CD1c-positive myeloid dendritic cell (primary cell): ENCODE results near the gene ANKFY1.
A peak's percentile ranks its signal among the peaks of the same experiment; 100 is the strongest.
"Not testable (repeated sequence)": the region's sequence is repeated elsewhere in the genome, so short reads cannot be mapped to it uniquely, and the experiment has no call there.

Experiments
- DNase-seq: peaks from one replicate; pipeline ENCODE4 v3.0.0-alpha.2; 2016; ENCODE audit errors: extremely low spot score

Gene ANKFY1

GRCh38 chr17:4256952-4257351 is 6.8 kb downstream of the ANKFY1 start:
- DNase-seq: no peak

DNA sequence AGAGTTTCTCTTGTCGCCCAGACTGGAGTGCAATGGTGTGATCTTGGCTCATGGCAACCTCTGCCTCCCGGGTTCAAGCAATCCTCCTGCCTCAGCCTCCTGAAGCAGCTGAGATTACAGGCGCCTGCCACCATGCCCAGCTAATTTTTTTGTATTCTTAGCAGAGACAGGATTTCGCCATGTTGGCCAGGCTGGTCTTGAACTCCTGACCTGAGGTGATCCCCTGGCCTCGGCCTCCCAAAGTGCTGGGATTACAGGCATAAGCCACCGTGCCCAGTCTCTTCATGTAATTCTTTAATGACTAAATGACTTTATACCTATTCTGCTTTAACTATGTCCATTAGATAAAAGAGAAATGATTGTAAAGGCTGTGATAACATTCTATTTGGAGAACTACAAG is 8.5 kb downstream of the ANKFY1 start:
- DNase-seq: not testable (repeated sequence)

- DNase-seq: no peak
Observed at GRCh38 chr17:4250887-4251286, 12.9 kb downstream of the ANKFY1 start.

DNA sequence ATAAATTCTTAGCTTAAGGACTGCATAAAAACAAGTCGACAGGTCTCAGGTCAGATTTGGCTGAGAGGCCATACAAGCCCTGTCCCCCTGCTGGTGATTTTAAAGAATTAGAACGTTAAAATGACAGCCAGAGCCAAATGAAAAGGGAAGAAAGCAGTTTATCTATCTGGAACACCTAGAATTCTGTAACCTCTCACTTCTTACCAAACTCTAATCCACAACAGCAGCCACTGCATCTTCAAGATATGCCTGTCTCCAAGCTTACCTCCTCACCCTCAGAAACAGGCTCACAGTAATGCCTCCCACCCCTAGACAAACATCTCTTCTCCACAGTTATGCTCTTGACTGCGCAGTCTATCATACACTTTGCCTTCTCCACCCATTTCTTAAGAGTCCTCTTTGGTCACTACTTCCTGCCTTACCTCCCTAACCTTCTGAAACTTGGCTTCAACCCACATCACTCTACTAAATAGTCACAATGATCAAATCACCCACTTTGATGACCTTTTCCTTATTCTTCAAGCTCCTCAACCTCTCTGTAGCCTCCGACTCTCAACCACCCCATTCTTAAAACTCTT is 14.2 kb downstream of the ANKFY1 start:
- DNase-seq: peak; percentile 63

DNA sequence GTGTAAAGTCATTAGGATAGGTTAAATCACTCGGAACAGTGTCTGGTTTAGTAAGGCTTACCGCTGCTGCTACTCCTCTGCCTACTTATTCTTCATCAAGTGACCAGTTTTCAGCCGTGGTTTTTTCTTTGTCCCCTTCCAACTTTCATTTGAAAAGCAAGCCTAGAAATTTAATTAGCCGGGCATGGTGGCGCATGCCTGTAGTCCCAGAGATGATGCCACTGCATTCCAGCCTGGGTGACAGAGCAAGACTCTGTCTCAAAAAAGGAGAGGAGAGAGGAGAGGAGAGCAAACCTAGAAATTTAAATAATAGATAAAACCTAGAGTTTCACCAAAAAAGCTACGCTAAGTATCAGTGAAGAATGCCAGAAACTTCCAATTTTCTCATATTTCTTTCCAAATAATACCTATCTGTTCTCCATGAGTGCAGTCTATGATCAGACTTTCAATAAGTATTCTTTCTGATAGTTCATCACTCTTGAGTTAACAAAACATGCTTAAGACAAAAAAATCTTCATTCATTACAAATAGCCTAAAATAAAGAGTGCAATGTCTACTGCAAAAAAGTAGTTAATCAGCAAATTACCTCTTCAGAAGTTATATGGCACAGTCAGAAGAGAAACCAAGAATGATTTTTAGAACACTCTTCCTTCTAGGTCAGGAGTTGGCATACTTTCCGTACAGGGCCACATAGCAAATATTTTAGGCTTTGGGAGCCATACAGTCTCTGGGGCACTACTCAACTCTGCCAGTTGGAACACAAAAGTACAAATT is 15.1 kb downstream of the ANKFY1 start:
- DNase-seq: no peak

- DNase-seq: no peak
Observed at GRCh38 chr17:4247971-4248388, 15.8 kb downstream of the ANKFY1 start.

GRCh38 chr17:4247361-4247970 is 16.3 kb downstream of the ANKFY1 start:
- no peak for DNase-seq

DNA sequence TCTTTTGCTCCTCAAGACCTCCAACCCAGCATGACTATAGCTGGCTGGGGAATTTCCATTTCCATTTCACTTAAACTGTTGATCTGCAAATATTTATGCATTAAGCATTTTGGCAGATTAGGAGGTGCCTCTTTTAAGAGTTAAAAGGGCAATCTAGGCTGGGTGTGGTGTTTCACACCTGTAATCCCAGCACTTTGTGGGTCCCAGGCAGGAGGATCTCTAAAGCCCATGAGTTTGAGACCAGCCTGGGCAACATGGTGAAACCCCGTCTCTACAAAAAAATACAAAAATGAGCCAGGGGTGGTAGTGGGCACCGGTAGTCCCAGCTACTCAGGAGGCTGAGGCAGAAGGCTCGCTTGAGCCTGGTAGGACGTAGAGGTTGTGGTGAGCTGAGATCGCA is 17.1 kb downstream of the ANKFY1 start:
- DNase-seq: no peak

DNA sequence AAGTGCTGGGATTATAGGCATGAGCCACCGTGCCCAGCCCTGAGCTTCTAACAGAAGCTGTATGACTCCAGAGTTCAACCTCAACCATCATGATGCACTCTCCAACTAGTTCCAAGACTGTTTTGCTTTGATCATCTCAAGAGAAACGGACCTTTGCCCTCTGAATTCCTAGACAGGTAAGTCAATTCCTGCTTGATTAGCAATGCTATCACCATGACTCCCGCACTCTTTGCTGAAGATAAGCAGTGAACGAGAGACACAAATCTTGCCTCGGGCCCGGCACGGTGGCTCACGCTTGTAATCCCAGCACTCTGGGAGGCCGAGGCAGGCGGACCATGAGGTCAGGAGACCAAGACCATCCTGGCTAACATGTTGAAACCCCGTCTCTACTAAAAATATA is 22.2 kb downstream of the ANKFY1 start:
- no peak for DNase-seq

- DNase-seq: no peak
Observed at GRCh38 chr17:4236456-4236855, 27.3 kb downstream of the ANKFY1 start.

GRCh38 chr17:4235372-4236279 is 28.2 kb downstream of the ANKFY1 start:
- DNase-seq: no peak

GRCh38 chr17:4234401-4234800 is 29.4 kb downstream of the ANKFY1 start:
- no peak for DNase-seq

DNA sequence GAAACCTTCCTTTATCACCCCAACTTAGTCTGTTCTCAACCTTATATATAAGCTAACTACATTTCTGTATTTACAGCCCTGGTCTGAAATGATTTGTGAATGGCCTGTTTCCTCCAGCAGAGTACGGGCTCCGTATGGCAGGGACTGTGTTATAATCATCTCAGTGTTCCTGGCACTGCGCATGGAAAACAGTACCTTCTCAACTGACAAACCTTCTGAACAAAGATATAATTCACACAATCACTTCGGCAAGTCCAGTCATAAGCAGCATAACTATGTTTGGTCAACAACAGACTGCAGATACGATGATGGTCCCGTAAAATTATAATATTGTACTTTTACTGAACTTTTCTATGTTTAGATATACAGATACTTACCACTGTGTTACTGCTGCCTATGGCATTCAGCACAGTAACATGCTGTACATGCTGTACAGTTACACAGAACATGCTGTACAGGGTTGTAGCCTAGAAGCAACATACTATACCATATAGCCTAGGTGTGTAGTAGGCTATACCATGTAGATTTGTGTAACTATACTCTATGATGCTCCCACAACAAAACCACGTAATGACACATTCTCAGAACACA is 30.0 kb downstream of the ANKFY1 start:
- no peak for DNase-seq

- DNase-seq: no peak
Observed at GRCh38 chr17:4232168-4232813, 31.5 kb downstream of the ANKFY1 start.

DNA sequence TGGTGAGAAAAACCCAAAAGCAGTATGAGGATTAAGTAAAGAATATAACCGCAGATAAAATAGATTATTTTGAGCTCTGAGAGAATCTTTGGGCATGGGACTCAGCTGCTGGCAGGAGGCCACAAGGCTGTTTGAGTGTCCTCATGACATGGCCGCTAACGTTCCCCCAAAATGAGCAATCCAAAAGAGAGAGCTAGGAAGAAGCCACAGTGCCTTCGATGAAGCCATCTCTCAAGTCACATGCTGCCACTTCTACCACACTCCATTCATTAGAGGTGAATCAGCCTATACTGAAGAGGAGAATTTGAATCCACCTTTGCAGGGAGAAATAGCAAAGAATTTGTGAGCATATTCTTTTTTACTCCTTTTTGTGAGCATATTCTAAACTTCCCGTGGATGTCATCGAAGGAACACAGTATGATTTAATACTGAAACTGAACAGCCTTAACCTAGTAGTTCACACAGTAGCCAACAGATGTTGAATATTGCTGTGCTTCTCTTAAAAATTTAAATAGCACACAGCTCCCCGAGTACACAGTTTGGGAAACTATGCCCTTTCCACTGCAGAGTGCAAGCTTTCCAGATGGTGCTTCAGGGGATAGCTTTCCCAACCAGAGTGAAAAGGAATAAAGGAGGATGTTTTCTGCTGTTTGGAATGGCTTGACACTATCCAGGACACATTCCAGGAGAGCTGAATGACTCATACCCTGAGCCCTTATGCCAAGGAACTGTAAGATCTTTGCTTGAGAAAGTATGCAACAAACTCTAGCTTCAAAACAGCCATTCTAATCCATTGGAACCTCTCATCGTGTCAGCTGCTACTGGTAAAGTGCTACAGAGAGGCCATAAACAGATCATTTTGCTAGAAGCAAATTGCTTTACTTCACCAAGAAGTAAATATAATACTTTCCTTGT is 33.9 kb downstream of the ANKFY1 start:
- DNase-seq: no peak

GRCh38 chr17:4221899-4222659 is 41.7 kb downstream of the ANKFY1 start:
- no peak for DNase-seq

DNA sequence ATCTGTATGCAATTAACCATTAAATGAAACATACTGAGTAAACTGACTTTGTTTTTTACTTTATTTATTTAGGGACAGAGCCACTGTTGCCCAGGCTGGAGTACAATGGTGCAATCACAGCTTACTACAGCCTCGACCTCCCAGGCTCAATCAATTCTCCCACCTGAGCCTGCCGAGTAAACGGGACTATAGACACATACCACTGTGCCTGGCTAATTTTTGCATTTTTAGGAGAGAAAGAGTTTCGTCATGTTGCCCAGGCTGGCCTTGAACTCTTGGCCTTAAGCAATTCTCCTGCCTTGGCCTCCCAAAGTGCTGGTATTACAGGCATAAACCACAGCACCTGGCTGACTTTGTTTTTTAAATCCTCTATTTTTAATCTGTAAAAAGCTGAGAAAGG is 42.6 kb downstream of the ANKFY1 start:
- no peak for DNase-seq

GRCh38 chr17:4220655-4221054 is 43.1 kb downstream of the ANKFY1 start:
- no peak for DNase-seq

DNA sequence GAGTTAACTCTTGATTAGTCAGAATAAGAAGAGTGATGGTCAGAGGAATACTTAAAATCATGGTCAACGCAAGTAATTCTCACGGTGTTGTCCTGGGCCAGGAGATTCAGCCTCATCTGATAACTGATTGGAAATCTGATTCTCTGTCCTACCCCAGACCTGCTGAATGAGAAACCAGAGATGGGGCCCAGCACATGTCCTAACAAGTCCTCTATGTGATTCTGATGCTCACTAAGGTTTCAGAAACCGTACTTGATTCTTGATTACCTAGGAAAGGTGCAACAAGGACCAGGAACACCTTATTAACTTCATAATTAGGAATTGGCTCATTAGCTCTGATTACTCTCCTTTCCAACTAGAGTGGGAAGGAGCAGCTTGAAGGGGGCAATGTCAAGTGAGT is 44.5 kb downstream of the ANKFY1 start:
- DNase-seq: no peak
